Keratinocyte (primary cell): ENCODE results near the gene MTMR4.

Experiments used
- EZH2 ChIP-seq: IDR thresholded peaks from one replicate; pipeline ENCODE4 v1.6.1; 2012; ENCODE audit warnings: inconsistent platforms, mild to moderate bottlenecking, low read length, moderate library complexity
- TF ChIP-seq, protein P1 (sequence below), 3 experiments: IDR thresholded peaks in 1 of 3; conservative IDR thresholded peaks in 1 of 3; optimal IDR thresholded peaks in 1 of 3; 2 replicates in 2 of 3; 3 replicates in 1 of 3; pipeline versions ENCODE3 to v1.5.1; 2011; ENCODE audit warnings: low read length in 3 of 3, mild to moderate bottlenecking in 3 of 3, moderate library complexity in 2 of 3, control low read depth in 1 of 3, inconsistent platforms in 1 of 3; ENCODE audit not compliant: insufficient read depth in 2 of 3; ENCODE audit errors: extremely low read depth in 1 of 3

- TF ChIP-seq, protein P1, sequence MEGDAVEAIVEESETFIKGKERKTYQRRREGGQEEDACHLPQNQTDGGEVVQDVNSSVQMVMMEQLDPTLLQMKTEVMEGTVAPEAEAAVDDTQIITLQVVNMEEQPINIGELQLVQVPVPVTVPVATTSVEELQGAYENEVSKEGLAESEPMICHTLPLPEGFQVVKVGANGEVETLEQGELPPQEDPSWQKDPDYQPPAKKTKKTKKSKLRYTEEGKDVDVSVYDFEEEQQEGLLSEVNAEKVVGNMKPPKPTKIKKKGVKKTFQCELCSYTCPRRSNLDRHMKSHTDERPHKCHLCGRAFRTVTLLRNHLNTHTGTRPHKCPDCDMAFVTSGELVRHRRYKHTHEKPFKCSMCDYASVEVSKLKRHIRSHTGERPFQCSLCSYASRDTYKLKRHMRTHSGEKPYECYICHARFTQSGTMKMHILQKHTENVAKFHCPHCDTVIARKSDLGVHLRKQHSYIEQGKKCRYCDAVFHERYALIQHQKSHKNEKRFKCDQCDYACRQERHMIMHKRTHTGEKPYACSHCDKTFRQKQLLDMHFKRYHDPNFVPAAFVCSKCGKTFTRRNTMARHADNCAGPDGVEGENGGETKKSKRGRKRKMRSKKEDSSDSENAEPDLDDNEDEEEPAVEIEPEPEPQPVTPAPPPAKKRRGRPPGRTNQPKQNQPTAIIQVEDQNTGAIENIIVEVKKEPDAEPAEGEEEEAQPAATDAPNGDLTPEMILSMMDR (optimal IDR thresholded peaks at IDR 0.05 in 1 of 3, IDR thresholded peaks at IDR 0.05 in 1 of 3, conservative IDR thresholded peaks at IDR 0.05 in 1 of 3; ENCODE audit: extremely low read depth in 1 of 3, insufficient read depth in 2 of 3, low read length in 3 of 3): no peak
- no peak for TF ChIP-seq EZH2
Observed at GRCh38 chr17:58513965-58514769, at the start of gene MTMR4.
